CD4-positive, alpha-beta T cell treated with Interleukin-6 at 100 ng/mL for 8 hours (primary cell): ENCODE measurements around the gene TMEM87B.
"Not testable (repeated sequence)": the region's sequence is repeated elsewhere in the genome, so short reads cannot be mapped to it uniquely, and the experiment has no call there.

Experiments used
- DNase-seq: peaks from one replicate; pipeline ENCODE4 v3.0.0-alpha.2; 2020; ENCODE audit warnings: mixed read lengths, low spot score

The TMEM87B gene

GRCh38 chr2:112033600-112033999, 21.5 kb upstream of the TMEM87B start:
- no peak for DNase-seq

DNA sequence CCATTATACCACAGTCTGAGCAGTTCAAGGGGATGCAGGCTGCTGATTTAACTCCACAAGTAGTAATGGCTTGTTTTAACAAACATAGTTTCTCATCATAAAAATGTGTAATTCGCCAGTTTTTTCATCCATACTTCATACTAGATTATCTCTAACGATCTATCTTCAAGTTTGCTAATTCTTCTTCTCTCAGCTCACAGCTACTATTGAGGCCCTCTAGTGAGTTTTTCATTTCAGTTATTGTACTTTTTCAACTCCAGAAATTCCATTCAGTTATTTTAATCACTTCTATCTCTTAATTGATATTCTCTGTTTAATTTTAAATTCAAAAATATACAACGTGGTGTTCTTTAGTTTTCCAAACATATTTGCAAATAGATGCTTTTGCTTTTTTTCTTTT, 20.1 kb upstream of the TMEM87B start:
- no peak for DNase-seq

- DNase-seq, result no peak
These were observed 19.3 kb upstream of the TMEM87B start for GRCh38 chr2:112035786-112036185.

DNA sequence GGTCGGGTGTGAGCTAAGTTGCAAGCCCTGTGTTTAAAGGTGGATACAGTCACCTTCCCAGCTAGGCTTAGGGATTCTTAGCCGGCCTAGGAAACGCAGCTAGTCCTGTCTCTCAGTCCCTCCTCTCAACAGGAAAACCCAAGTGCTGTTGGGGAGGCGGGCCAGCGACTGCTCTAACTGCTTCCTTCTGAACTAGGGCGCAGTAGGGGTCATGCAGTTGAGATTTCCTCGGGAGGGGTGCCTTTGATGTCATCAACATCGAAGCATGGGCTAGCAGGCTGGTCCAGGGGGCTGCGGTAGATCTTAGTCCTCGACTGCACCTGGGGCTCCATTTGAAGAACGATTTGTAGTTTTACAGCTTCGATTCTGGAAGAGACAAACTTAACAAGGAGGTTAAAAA, 15.5 kb upstream of the TMEM87B start:
- DNase-seq, result not testable (repeated sequence)

GRCh38 chr2:112040066-112040465, 15.0 kb upstream of the TMEM87B start:
- DNase-seq, result not testable (repeated sequence)

DNA sequence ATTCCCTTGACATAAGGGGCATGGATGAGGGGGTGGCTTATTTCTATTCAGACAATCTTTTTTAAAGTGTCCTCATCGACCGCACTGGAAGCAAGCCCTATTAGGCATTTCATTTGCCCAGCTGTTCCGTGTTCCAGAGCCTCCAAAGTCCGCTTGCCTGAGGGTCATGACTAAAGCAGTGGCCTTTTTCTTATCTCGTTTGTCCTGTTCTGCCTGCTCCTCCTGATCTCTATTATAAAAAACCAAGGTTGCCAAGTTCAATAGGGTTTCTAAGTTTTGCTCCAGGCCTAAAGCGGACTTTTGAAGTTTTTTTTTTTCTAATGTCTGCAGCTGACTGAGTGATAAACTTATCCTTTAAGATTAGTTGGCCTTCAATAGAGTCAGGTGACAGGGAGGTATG, 13.6 kb upstream of the TMEM87B start:
- DNase-seq, result not testable (repeated sequence)

- DNase-seq, result no peak
These were observed 9.5 kb upstream of the TMEM87B start for GRCh38 chr2:112045446-112046014.

DNA sequence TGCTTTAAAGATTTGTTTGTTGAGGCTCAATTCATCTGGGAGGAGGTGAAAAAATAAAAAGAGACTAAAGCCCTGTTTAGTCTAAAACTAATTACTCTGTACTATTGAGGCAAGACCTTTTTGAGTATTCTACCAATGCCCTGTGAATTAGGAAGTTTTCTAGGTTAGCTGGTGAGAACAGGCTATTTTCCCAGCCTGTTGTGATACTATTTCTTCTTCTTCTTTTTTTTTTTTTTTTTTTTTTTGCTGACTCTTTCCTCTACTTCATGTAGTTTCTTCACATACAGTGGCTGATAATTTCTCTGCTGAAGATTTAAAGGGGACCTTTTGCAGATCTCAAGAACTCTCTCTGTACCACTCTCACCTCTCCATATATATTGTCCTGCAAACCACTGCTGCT, 8.8 kb upstream of the TMEM87B start:
- no peak for DNase-seq

DNA sequence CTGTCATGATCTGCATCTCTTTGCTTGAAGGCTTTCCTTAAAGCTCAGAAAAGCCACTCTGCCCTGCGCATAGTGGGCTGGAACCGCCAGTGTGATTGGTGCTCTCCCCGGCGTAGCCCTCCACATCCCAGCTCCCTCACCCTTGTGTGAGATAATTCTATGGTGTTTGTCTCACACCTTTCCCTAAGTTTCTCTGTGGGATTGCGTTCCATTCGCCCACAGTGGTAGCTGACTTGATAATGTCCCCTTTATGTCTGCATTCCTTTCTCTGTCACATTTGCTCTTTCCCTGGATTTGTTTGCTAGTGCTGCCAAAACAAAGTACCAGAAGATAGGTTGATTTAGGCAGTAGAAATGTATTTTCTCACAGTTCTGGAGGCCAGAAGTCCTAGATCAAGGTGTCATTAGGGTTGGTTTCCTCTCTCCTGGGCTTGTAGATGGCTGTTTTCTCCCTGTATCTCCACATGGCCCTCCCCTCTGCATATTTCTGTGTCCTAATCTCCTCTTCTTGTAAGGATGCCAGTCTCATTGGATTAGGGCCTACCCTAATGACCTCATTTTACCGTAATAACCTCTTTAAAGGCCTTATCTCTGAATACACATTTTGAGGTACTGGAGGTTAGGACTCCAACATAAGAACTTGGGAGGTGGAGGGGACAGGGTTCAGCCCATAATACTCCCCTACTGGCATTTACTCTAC, 7.4 kb upstream of the TMEM87B start:
- no peak for DNase-seq

- DNase-seq, result no peak
These were observed 6.9 kb upstream of the TMEM87B start for GRCh38 chr2:112048236-112048592.

- DNase-seq, result peak; percentile 37
These were observed 6.2 kb upstream of the TMEM87B start for GRCh38 chr2:112048887-112049286.

DNA sequence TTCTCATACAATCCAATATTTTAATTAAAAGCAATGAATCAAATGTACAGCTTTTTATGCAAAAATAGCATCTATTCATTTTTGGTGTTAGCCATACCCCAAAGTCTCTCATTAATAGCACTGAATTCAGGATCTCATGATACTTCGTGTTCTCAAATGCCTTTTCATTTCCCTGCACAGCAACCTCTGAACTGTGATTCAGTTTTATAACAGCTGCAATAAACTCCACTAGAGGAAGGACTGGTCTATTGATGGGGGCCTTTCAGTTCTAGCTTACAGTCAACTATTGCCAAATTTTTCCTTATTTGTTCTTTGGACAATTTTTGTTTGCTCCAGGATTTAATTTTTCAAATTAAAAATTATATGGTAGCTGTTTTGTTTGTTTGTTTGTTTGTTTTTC, 4.8 kb upstream of the TMEM87B start:
- no peak for DNase-seq

GRCh38 chr2:112053917-112054846, 887 bp upstream of the TMEM87B start:
- DNase-seq, result peak; percentile 96

- peak; percentile 23 for DNase-seq
These were observed 909 bp downstream of the TMEM87B start for GRCh38 chr2:112055730-112056625.

- no peak for DNase-seq
These were observed 1.5 kb downstream of the TMEM87B start for GRCh38 chr2:112056626-112056987.

DNA sequence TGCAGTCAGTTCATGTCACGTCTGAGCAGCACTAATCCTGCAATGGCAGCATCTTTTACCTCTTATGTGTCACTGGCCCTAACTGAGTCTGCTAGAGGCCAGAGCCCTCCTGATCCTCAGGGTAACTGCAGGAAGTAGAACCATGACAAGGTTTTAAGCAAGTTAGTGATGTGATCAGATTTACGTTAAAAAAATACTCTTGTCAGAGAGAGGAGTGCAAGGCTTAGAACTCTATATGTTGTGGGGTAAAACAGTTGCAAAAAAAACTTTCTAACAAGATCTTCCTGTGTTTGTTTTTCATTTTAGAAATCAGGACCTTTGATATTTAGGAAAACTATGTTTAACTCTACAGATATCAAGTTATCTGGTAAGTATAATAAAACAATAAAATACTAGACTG, 4.6 kb downstream of the TMEM87B start:
- DNase-seq, result no peak

DNA sequence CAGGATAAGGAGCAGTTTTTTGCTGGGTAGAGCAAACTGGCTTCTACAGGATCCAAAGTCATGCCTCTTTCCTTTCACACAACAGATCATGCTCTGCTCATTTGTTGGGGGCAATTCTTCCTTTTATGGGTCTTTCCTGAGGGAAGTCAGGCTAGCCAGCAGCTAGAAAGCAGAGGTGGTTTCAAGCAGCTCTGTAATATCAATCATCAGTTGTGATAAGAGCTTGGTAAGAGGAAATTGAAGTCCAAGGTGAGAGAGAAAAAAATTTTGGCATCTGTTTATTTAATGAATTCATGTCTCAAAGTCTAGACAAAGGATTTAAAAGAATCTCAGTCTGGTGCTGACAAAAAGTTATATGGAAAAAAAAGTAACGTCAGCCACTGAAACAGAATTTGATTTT, 6.2 kb downstream of the TMEM87B start:
- DNase-seq, result no peak

GRCh38 chr2:112061840-112062239, 6.8 kb downstream of the TMEM87B start:
- DNase-seq, result no peak

- no peak for DNase-seq
These were observed 7.8 kb downstream of the TMEM87B start for GRCh38 chr2:112062894-112063293.

DNA sequence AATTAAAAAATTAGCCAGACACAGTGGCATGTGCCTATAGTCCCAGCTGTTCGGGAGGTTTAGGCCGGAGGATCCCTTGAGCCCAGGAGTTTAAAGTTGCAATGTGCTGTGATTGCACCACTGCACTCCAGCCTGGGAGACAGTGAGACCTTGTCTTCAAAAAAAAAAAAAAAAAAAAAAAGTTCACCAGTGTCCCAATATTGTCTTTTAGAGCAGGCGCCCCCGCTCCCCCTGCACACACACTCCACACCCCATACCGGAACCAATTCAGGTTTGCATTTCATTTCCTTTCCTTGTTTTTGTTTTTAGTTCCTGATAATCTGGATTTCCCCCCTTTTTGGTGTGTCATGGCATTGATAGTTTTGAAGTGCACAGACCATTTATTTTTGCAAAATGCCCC, 10.4 kb downstream of the TMEM87B start:
- no peak for DNase-seq

GRCh38 chr2:112065966-112066365, 10.9 kb downstream of the TMEM87B start:
- DNase-seq, result no peak

DNA sequence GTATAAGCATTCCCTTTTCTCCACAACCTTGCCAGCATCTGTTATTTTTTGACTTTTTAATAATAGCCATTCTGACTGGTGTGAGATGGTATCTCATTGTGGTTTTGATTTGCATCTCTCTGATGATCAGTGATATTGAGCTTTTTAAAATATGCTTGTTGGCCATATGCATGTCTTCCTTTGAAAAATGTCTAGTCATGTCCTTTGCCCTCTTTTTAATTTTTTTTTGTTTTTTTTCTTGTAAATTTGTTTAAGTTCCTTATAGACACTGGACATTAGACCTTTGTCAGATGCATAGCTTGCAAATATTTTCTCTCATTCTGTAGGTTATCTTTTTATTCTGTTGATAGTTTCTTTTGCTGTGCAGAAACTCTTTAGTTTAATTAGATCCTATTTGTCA, 14.7 kb downstream of the TMEM87B start:
- DNase-seq, result not testable (repeated sequence)
